Peyer's patch (tissue), 4 donors: ENCODE measurements around the gene ZNF541. TPM values are rescaled to one million over a fixed set of nuclear protein-coding genes. Genes with fewer than 3 reads are reported as not detected.

Source experiments
- DNase-seq, 3 donors: peaks; one replicate each; pipeline ENCODE4 v3.0.0-alpha.2; 2017 to 2019
- H3K27ac ChIP-seq, 4 donors: fragments of 200-600 bp; sonication (generic); one replicate each; pipeline ENCODE4 v1.5.1; 2016 to 2019
- H3K27me3 ChIP-seq, 2 donors: fragments of 200-600 bp; sonication (generic); one replicate each; pipeline ENCODE4 v1.5.1; 2019
- H3K36me3 ChIP-seq, 3 donors: fragments of 200-600 bp; sonication (generic); one replicate each; pipeline ENCODE4 v1.5.1; 2016 to 2019
- H3K4me1 ChIP-seq, 4 donors: fragments of 200-600 bp; sonication (generic); one replicate each; pipeline ENCODE4 v1.5.1; 2016 to 2019
- H3K4me3 ChIP-seq, 4 donors: fragments of 200-600 bp; sonication (generic); 1 replicate in 3 of 4; 2 replicates in 1 of 4; pipeline ENCODE4 v1.5.1; 2016 to 2019; ENCODE audit warnings: mild to moderate bottlenecking in 1 of 4
- H3K9me3 ChIP-seq, 4 donors: fragments of 200-600 bp; sonication (generic); one replicate each; pipeline ENCODE4 v1.5.1; 2016 to 2019; ENCODE audit warnings: mild to moderate bottlenecking in 1 of 4
- POLR2A ChIP-seq, 2 donors: fragments of 450-650 bp; IDR thresholded peaks; one replicate each; pipeline ENCODE4 v1.5.1; 2017; ENCODE audit warnings: antibody characterized with exemption in 2 of 2, mild to moderate bottlenecking in 2 of 2, moderate library complexity in 2 of 2
- total RNA-seq, 4 donors: library from RNA; depleted of rRNA; stranded (reverse); fragments of >200 nt; gene quantifications; one replicate each; pipeline ENCODE4 v1.1.0, GENCODE V29; 2016
- TF ChIP-seq, protein P1 (sequence below), 6 experiments: fragments of 450-650 bp in 4 of 6; fragments of 200-600 bp in 2 of 6; sonication (generic) in 1 of 6; IDR thresholded peaks; one replicate each; pipeline ENCODE4 v1.5.1; 2017 to 2019; ENCODE audit warnings: antibody characterized with exemption in 6 of 6, mild to moderate bottlenecking in 3 of 6, moderate library complexity in 1 of 6

Gene ZNF541
- total RNA-seq, 4 donors from 2014 or later, result not detected

DNA sequence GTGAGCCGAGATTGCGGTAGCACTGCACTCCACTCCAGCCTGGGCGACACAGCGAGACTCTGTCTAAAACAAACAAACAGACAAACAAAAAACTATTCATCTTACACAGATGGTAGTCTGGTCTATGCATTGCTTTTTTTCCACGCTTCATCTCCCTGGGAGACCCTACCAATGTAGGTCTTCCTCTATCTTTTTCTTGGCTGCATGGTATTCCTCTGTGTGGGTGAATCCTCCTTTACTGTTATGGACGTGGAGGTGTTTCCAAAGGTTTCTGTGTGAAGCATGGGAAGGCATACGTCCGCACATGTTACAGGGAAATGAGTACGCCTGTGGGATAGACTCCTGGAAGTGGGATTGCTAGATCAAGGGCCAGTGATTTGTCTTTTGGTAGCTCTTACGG, 41.6 kb upstream of the ZNF541 start:
- Histone ChIP-seq H3K4me1 (peaks cover 0 to 46% (median 12%) of the 10 kb centered on the region in 4 donors), H3K27ac (no peak overlapping the region)

DNA sequence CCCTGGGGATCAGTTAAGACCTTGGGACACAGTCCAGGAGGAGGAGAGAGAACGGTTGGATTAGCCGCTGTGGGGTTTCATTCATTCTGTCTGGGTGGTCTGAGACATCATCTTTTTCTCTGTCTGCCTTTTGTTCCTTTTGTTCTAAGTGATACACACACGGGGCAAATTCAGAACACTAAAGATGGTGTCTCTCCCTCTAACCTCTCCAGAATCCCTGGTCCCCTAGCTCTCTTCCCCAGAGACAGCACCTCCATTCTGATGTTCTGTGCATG, 41.0 kb upstream of the ZNF541 start:
- H3K36me3 ChIP-seq, result no peaks in the 10 kb centered on the region
- no peaks in the 10 kb centered on the region for H3K27me3 ChIP-seq
- peaks cover 0 to 40% (median 12%) of the 10 kb centered on the region in 4 donors for H3K4me1 ChIP-seq
- no peaks in the 10 kb centered on the region for H3K9me3 ChIP-seq
- TF ChIP-seq, protein P1, sequence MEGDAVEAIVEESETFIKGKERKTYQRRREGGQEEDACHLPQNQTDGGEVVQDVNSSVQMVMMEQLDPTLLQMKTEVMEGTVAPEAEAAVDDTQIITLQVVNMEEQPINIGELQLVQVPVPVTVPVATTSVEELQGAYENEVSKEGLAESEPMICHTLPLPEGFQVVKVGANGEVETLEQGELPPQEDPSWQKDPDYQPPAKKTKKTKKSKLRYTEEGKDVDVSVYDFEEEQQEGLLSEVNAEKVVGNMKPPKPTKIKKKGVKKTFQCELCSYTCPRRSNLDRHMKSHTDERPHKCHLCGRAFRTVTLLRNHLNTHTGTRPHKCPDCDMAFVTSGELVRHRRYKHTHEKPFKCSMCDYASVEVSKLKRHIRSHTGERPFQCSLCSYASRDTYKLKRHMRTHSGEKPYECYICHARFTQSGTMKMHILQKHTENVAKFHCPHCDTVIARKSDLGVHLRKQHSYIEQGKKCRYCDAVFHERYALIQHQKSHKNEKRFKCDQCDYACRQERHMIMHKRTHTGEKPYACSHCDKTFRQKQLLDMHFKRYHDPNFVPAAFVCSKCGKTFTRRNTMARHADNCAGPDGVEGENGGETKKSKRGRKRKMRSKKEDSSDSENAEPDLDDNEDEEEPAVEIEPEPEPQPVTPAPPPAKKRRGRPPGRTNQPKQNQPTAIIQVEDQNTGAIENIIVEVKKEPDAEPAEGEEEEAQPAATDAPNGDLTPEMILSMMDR (IDR thresholded peaks at IDR 0.05), result no peak
- TF ChIP-seq POLR2A (IDR thresholded peaks at IDR 0.05), result no peak
- DNase-seq, result no peak
- H3K4me3 ChIP-seq, result no peak overlapping the region
- H3K27ac ChIP-seq, result peak overlapping the region in 1 of 4 donors; percentile 46

More for the DNA sequence above, 41.6 kb upstream of the ZNF541 start:
- H3K27me3 ChIP-seq, result no peaks in the 10 kb centered on the region
- H3K9me3 ChIP-seq, result no peaks in the 10 kb centered on the region
- TF ChIP-seq, protein P1 (IDR thresholded peaks at IDR 0.05), result no peak
- no peak for TF ChIP-seq POLR2A (IDR thresholded peaks at IDR 0.05)
- no peak overlapping the region for H3K4me3 ChIP-seq
- no peaks in the 10 kb centered on the region for H3K36me3 ChIP-seq
- no peak for DNase-seq

DNA sequence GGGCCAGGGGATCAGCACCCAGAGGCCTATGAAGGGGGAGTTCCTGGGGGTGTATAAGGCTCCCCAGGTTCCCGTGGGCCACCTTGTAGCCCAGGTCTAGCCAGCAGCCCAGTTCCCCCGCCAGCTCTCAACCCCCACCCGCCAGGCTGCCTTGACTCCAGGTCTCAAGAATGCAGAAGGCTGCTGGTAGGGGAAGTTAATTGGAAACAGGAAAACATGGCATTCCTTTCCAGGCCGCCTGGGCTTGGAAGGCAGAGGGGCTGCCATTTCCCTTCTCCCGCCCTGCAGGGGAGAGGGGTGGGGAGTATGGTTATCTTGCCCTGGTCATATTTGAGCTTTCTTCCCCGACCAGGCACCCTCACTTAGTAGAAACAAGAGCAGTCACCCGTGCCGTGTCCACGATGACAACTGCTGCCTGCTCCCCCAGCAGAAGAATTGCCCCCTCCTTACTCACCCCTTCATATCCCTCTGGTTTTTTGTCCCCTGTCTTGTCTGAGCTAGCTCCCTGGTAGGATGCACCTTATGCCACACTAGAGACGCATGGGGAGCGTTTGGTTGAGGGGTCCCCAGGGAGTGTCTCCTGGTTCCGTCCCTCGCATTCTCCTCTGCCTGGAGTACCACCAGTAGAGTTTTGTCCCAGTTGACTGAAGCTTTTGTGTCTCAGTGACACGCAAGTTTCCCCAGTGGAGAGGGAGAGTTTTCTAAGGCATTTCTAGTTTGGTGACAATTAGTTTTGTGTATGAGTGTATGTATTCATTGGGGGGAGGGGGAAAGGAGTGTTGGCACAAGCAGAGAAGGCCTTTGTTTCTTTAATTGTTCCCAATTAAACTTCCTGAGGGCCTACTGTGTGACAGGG, 40.4 kb upstream of the ZNF541 start:
- Histone ChIP-seq H3K9me3 (no peaks in the 10 kb centered on the region), H3K27ac (peak overlapping the region in 2 of 4 donors; percentile 46 to 65), H3K27me3 (no peaks in the 10 kb centered on the region), H3K4me1 (peaks cover 0 to 34% (median 10%) of the 10 kb centered on the region in 4 donors), H3K4me3 (no peak overlapping the region), H3K36me3 (no peaks in the 10 kb centered on the region)
- TF ChIP-seq, protein P1 (IDR thresholded peaks at IDR 0.05), result no peak
- no peak for TF ChIP-seq POLR2A (IDR thresholded peaks at IDR 0.05)
- DNase-seq, result no peak

DNA sequence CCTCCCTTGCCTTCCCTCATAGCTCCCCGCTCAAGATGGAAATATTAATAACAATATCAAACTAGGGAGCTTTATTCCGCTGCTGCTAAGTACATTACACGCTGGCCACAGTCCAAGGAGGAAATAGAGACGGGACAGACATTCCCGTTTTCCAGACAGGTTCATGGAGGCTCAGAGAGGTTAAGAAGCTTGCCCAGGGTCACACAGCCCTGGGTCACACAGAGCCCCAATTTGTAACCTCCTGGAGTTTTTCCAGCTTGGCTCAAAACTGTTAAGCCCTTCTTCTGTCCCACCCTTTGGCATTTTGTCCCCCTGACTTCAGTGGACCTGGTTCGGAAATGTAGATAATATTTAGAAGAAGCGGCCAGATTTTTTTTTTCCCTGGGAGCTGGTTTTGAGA, 38.0 kb upstream of the ZNF541 start:
- peak overlapping the region in 2 of 4 donors; percentile 71 to 88 for H3K4me3 ChIP-seq

DNA sequence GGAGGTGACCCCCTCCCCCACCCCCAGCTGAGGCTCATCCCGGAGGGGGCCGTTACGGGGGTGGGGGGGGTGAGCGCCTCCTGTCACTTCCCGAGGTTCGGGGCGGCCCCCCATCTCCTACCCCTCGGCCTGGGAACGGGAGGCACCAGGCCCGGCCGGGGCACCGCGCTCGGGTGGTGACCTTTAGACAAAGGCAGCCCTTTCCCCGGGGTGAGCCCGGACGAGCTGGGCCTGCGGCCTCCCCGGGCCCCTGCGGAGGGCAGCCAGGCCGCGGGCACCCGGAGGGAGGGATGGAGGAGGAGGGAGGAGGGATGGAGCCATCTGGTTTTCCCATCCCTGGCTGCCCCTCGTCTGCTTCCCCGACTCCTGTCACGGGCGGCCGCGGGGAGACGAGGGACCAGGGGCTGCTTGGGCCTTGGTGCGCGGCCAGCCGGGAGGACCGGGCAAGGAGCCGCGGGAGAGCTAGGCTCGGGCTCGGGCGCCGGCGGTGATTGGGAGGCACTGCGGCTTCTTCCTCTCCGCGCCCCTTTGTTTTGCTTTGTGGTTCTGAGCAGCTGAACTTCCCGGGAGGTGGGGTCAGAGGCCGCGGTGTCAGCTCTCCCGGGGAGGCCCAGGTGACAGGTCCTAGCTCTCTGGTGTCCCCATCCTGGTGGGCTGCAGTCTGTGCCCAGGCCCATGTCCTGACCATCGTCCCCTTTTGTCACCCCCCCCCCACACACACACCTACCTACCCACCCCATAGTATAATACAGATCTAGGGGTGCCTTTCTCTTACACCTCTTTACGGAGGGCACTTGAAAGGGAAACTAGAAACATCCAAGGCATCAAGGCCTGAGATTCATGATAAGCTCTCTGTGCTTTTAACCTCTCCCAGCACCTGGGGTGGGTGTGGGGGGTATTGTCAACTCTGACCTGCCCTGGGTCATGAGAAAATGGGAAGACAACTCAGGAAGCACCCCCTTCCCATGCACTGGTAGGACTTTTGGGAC, 37.3 kb upstream of the ZNF541 start:
- Histone ChIP-seq H3K27me3 (no peaks in the 10 kb centered on the region), H3K4me1 (peaks cover 0 to 43% (median 14%) of the 10 kb centered on the region in 4 donors), H3K4me3 (peak overlapping the region; percentile 71 to 100 (median 90)), H3K36me3 (no peaks in the 10 kb centered on the region), H3K9me3 (no peaks in the 10 kb centered on the region), H3K27ac (peak overlapping the region; percentile 94 to 98 (median 96))
- DNase-seq, result peak; percentile 57 to 83 (median 80)
- TF ChIP-seq POLR2A (IDR thresholded peaks at IDR 0.05), result peak; percentile 44 to 56
- TF ChIP-seq, protein P1 (IDR thresholded peaks at IDR 0.05), result peak in 2 of 6 experiments; percentile 21 to 22

More for the DNA sequence above, 38.0 kb upstream of the ZNF541 start:
- DNase-seq, result peak in 1 of 3 donors; percentile 52
- H3K27ac ChIP-seq, result peak overlapping the region; percentile 94 to 98 (median 96)
- no peaks in the 10 kb centered on the region for H3K36me3 ChIP-seq
- H3K9me3 ChIP-seq, result no peaks in the 10 kb centered on the region
- TF ChIP-seq, protein P1 (IDR thresholded peaks at IDR 0.05), result no peak
- TF ChIP-seq POLR2A (IDR thresholded peaks at IDR 0.05), result no peak
- peaks cover 0 to 43% (median 14%) of the 10 kb centered on the region in 4 donors for H3K4me1 ChIP-seq
- H3K27me3 ChIP-seq, result no peaks in the 10 kb centered on the region
